ENCODE measurements around the gene PPP2R5B.

PPP2R5B gene

DNA sequence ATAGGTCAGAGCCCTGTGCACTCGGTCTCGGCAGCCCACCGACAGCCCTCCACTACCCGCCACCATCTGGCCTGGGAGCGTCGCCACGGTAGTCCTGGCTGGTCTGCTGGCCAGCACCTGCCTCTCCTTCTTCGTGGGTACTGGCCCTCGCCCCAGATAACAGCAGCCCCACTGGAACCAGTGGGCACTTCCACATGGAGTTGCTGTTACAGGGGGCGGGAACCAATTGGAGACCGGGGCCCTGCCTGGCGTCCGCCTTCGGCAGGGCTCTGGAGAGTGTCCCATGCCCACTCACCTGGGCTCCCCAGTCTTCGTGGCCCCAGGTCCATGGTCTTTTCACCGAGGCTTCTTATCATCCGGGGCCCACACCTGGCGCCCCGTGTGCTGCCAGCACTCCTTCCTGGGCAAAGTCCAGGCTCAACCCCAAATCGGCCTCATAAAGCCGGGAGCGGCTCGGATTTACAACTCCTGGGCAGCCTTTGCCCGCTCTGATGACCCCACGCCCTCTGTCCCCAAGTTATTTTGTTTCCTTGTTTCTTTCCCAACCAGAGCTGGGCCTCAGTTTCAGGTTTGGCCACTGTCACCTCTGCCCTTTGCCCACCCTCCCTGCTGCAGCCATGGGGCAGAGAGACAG, 33.2 kb upstream of the PPP2R5B start:
- TF ChIP-seq CTCF (IDR thresholded peaks at IDR 0.05; ENCODE audit: low read depth, low read length) = no peak
- DNase-seq (ENCODE audit: extremely low read depth, low read depth) = no peak

GRCh38 chr11:64891880-64892279, 32.6 kb upstream of the PPP2R5B start:
- no peak for DNase-seq (ENCODE audit: extremely low read depth, low read depth)
- TF ChIP-seq CTCF (IDR thresholded peaks at IDR 0.05; ENCODE audit: low read depth, low read length) = no peak

DNA sequence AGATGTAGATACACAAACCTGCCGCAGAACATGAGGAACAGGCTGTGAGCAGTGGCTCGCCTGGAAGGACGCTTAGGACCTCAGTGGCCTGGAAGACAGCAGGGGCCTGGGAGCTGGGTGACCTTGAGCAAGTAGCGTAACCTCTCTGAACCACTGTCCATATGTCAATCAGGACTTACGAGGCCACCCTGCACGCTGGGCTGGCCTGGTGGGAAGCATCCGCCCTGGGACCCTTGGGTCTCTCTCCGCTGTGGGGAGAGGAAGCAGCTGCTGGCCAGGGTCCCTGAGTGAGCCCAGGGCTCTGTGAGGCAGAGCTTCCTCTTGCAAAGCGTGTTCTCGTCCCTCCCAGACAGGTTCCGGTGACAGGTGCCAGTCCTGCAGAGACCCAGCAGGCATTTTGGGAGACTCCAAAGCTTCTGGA, 32.1 kb upstream of the PPP2R5B start:
- no peak for TF ChIP-seq CTCF (IDR thresholded peaks at IDR 0.05; ENCODE audit: low read depth, low read length)
- no peak for DNase-seq (ENCODE audit: extremely low read depth, low read depth)

DNA sequence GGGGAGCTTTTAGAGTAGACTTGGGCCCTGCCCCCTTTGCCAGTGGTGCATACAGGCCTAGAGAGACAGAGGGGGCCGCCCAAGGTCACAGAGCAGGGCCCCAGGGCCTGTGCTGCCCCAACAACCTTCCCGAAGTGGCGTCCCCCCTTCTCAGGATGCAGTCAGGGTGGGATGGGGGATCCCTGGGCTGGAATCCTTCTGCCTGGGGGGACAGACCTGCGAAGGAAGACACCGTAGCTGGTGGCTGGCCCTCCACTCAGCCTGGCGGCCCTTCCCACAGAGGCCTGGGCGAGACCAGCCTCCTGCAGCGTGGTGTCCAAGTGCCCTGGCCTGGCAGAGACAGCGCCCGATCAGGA, 31.7 kb upstream of the PPP2R5B start:
- no peak for TF ChIP-seq CTCF (IDR thresholded peaks at IDR 0.05; ENCODE audit: low read depth, low read length)
- no peak for DNase-seq (ENCODE audit: extremely low read depth, low read depth)

GRCh38 chr11:64893194-64894069, 31.1 kb upstream of the PPP2R5B start:
- no peak for DNase-seq (ENCODE audit: extremely low read depth, low read depth)
- no peak for TF ChIP-seq CTCF (IDR thresholded peaks at IDR 0.05; ENCODE audit: low read depth, low read length)

GRCh38 chr11:64894070-64894811, 30.2 kb upstream of the PPP2R5B start:
- DNase-seq (ENCODE audit: extremely low read depth, low read depth) = no peak
- TF ChIP-seq CTCF (IDR thresholded peaks at IDR 0.05; ENCODE audit: low read depth, low read length) = peak; percentile 88

Measured in AG09319 (cell line).